Panc1 (cell line): ENCODE measurements around the gene PTPRR. TPM values are rescaled to one million over a fixed set of nuclear protein-coding genes. Genes with fewer than 3 reads are reported as not detected.

ENCODE experiments used
- ATAC-seq: fragments of 200-7000 bp; cut with Tn5 transposase; 2 replicates; pipeline ENCODE4 v1.9.1; 2020; ENCODE audit warnings: mild to moderate bottlenecking, moderate library complexity
- BruUV-seq: library from RNA; stranded (reverse); fragments of 400-500 nt; replicated peaks from 2 replicates; lab custom pipeline; 2021; lab: Mats Ljungman, UMichigan
- CTCF ChIA-PET: fragments of 300-600 bp; sonication (Branson Sonifier 250); formaldehyde crosslinking; loops from one replicate; lab custom pipeline; 2022; ENCODE audit warnings: antibody characterized with exemption; lab: Charles Lee
- POLR2A ChIA-PET: fragments of 300-600 bp; sonication (Branson Sonifier 250); formaldehyde crosslinking; loops from one replicate; lab custom pipeline; 2022; ENCODE audit warnings: antibody characterized with exemption; lab: Charles Lee
- DNase-seq: peaks from one replicate; pipeline ENCODE4 v3.0.0-alpha.2; 2010; ENCODE audit warnings: low read depth, low spot score
- H3K27ac ChIP-seq: 2 replicates; pipeline ENCODE4 v1.5.1; 2011; ENCODE audit warnings: mild to moderate bottlenecking, low read length, inconsistent platforms
- H3K27me3 ChIP-seq: fragments of 200-500 bp; sonication (Bioruptor generic); 2 replicates; pipeline ENCODE4 v1.6.0; 2014; ENCODE audit warnings: low read length, inconsistent platforms; ENCODE audit not compliant: control insufficient read depth, insufficient read depth
- H3K36me3 ChIP-seq: fragments of 200-500 bp; sonication (Bioruptor generic); 2 replicates; pipeline ENCODE4 v1.5.1; 2014; ENCODE audit warnings: inconsistent platforms, mild to moderate bottlenecking, low read length, moderate library complexity; ENCODE audit not compliant: control insufficient read depth, insufficient read depth
- H3K4me1 ChIP-seq: 2 replicates; pipeline ENCODE4 v1.5.1; 2011; ENCODE audit warnings: inconsistent platforms, mild to moderate bottlenecking, low read length, moderate library complexity; ENCODE audit not compliant: control insufficient read depth, insufficient read depth
- H3K4me3 ChIP-seq, 2 experiments: 2 replicates each; pipeline ENCODE4 v1.5.1; 2011 to 2012; ENCODE audit warnings: low read depth in 2 of 2, low read length in 2 of 2, mild to moderate bottlenecking in 2 of 2, inconsistent platforms in 1 of 2, moderate library complexity in 1 of 2
- H3K9me3 ChIP-seq: fragments of 200-500 bp; sonication (Bioruptor generic); 2 replicates; pipeline ENCODE4 v1.5.1; 2014; ENCODE audit warnings: low read depth, mild to moderate bottlenecking, inconsistent platforms, low read length, moderate library complexity; ENCODE audit not compliant: control insufficient read depth, insufficient read depth
- POLR2AphosphoS5 ChIP-seq: IDR thresholded peaks from 2 replicates; pipeline ENCODE4 v1.6.1; 2012; ENCODE audit warnings: mild to moderate bottlenecking, low read depth, low read length, moderate library complexity
- SIN3A ChIP-seq: IDR thresholded peaks from 2 replicates; pipeline ENCODE4 v1.6.1; 2012; ENCODE audit warnings: low read depth, mild to moderate bottlenecking, low read length, moderate library complexity, borderline replicate concordance; ENCODE audit not compliant: insufficient read depth
- TCF7L2 ChIP-seq: IDR thresholded peaks from 2 replicates; pipeline ENCODE4 v1.6.1; 2011; ENCODE audit warnings: mild to moderate bottlenecking, low read depth, low read length, inconsistent platforms
- in situ Hi-C: cut with HindIII; loops from 2 replicates; pipeline ENCODE4 v1.10.0; 2016; ENCODE audit warnings: low sequenced_read_pairs, low pct_unique_long_range_greater_than_20kb
- intact Hi-C: fragments of 100-400 bp; cut with micrococcal nuclease; formaldehyde crosslinking; loops from one replicate; pipeline ENCODE4 v1.10.0; 2022; ENCODE audit not compliant: unreplicated experiment
- total RNA-seq: library from RNA; stranded (reverse); gene quantifications from one replicate; pipeline ENCODE4 v1.2.1, GENCODE V29; 2021; ENCODE audit not compliant: unreplicated experiment
- TF ChIP-seq, protein P1 (sequence below): fragments of 450-650 bp; IDR thresholded peaks from 2 replicates; pipeline ENCODE4 v1.5.1; 2017; ENCODE audit warnings: mild to moderate bottlenecking
- TF ChIP-seq, protein P2 (sequence below), 2 experiments: IDR thresholded peaks; 2 replicates each; pipeline ENCODE4 v1.6.1; 2011 to 2012; ENCODE audit warnings: low read depth in 2 of 2, control low read depth in 1 of 2, low read length in 1 of 2, mild to moderate bottlenecking in 1 of 2, moderate library complexity in 1 of 2; ENCODE audit not compliant: insufficient read depth in 1 of 2

PTPRR gene
- total RNA-seq, 1 experiment from 2014 or later: not detected

DNA sequence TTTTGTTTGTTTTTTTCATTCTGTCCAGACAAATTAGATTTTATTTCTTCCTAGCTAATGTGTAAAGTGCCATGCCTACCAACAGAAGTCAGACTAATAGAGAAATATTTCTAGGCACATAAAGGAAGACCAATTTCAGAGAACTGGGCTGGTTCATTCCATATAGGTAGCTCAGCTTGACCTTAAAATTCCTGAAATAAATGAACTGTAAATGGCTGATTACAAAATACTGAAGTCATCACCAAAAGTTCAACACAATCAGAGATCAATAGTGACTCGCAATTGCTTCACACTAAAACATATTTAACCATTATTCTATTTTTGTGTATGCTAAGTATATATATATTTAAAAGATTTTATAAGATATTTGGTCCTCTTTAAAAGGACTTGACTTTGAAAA is 317.5 kb downstream of the PTPRR start:
- ATAC-seq (no peak), DNase-seq (no peak)
- Histone ChIP-seq H3K27ac (no peak overlapping the region), H3K4me1 (no peaks in the 10 kb centered on the region), H3K36me3 (no peaks in the 10 kb centered on the region), H3K9me3 (no peaks in the 10 kb centered on the region), H3K4me3 (no peak overlapping the region), H3K27me3 (no peaks in the 10 kb centered on the region)
- ChIA-PET POLR2A (interaction anchor here (0.9 kb wide), 1 partner anchor 332 kb away, joined by 3 read pairs; no protein-coding TSS in a partner anchor), CTCF (no interaction called here)
- intact Hi-C loops (no loop called here), in situ Hi-C loops (no loop called here)
- BruUV-seq: no TSS peak
- TF ChIP-seq, protein P1, sequence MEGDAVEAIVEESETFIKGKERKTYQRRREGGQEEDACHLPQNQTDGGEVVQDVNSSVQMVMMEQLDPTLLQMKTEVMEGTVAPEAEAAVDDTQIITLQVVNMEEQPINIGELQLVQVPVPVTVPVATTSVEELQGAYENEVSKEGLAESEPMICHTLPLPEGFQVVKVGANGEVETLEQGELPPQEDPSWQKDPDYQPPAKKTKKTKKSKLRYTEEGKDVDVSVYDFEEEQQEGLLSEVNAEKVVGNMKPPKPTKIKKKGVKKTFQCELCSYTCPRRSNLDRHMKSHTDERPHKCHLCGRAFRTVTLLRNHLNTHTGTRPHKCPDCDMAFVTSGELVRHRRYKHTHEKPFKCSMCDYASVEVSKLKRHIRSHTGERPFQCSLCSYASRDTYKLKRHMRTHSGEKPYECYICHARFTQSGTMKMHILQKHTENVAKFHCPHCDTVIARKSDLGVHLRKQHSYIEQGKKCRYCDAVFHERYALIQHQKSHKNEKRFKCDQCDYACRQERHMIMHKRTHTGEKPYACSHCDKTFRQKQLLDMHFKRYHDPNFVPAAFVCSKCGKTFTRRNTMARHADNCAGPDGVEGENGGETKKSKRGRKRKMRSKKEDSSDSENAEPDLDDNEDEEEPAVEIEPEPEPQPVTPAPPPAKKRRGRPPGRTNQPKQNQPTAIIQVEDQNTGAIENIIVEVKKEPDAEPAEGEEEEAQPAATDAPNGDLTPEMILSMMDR: no peak
- TF ChIP-seq TCF7L2 (no peak), SIN3A (no peak), POLR2AphosphoS5 (no peak)
- TF ChIP-seq, protein P2, sequence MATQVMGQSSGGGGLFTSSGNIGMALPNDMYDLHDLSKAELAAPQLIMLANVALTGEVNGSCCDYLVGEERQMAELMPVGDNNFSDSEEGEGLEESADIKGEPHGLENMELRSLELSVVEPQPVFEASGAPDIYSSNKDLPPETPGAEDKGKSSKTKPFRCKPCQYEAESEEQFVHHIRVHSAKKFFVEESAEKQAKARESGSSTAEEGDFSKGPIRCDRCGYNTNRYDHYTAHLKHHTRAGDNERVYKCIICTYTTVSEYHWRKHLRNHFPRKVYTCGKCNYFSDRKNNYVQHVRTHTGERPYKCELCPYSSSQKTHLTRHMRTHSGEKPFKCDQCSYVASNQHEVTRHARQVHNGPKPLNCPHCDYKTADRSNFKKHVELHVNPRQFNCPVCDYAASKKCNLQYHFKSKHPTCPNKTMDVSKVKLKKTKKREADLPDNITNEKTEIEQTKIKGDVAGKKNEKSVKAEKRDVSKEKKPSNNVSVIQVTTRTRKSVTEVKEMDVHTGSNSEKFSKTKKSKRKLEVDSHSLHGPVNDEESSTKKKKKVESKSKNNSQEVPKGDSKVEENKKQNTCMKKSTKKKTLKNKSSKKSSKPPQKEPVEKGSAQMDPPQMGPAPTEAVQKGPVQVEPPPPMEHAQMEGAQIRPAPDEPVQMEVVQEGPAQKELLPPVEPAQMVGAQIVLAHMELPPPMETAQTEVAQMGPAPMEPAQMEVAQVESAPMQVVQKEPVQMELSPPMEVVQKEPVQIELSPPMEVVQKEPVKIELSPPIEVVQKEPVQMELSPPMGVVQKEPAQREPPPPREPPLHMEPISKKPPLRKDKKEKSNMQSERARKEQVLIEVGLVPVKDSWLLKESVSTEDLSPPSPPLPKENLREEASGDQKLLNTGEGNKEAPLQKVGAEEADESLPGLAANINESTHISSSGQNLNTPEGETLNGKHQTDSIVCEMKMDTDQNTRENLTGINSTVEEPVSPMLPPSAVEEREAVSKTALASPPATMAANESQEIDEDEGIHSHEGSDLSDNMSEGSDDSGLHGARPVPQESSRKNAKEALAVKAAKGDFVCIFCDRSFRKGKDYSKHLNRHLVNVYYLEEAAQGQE (IDR thresholded peaks at IDR 0.05; ENCODE audit: insufficient read depth in 1 of 2, low read depth in 2 of 2, low read length in 1 of 2): no peak

DNA sequence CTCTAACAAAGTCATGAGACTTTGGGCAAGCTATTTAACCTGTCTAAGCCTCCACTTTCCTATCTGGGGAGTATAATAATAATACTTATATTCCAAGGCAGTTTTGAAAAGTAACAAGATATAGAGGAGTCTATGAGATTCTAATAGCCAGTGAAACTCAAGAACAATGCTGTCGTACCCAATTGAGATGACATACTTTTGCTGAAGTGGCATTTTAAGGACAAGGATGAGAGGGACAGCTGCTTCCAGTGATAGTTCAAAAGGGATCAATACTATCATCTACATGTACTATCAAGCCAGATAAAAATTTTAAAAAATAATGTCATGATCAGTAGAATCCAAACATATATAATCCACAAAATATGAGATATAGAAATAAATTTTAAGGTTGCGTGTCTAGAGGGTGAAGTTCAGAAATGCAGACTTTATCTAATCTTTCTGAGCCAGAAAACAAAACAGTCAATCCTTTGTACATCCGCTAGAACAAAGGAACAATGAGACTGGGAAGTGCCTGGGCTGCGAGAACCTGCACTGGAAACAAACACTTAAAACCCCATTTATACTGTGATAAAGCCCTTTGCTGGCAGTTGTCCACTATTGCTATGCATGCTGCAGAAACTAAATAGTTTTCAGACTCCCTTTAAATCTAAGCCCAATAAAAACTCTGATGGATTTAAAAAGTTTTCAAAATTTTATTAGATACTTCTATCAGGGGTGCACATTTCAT is 321.9 kb downstream of the PTPRR start:
- in situ Hi-C loops: no loop called here
- no peak overlapping the region for H3K27ac ChIP-seq

More for the DNA sequence above, 321.9 kb downstream of the PTPRR start:
- TF ChIP-seq POLR2AphosphoS5: no peak
- no peak for TF ChIP-seq TCF7L2
- TF ChIP-seq, protein P1: no peak
- TF ChIP-seq SIN3A: no peak
- TF ChIP-seq, protein P2 (IDR thresholded peaks at IDR 0.05; ENCODE audit: insufficient read depth in 1 of 2, low read depth in 2 of 2, low read length in 1 of 2): no peak
- BruUV-seq: no TSS peak
- H3K36me3 ChIP-seq: no peaks in the 10 kb centered on the region
- intact Hi-C loops: no loop called here
- POLR2A ChIA-PET: no interaction called here
- CTCF ChIA-PET: no interaction called here
- no peaks in the 10 kb centered on the region for H3K9me3 ChIP-seq
- H3K27me3 ChIP-seq: no peaks in the 10 kb centered on the region
- ATAC-seq (no peak), DNase-seq (no peak)
- H3K4me3 ChIP-seq: no peak overlapping the region
- H3K4me1 ChIP-seq: no peaks in the 10 kb centered on the region
